Measurements from ENCODE around the gene TFAP2C.

The TFAP2C gene

DNA sequence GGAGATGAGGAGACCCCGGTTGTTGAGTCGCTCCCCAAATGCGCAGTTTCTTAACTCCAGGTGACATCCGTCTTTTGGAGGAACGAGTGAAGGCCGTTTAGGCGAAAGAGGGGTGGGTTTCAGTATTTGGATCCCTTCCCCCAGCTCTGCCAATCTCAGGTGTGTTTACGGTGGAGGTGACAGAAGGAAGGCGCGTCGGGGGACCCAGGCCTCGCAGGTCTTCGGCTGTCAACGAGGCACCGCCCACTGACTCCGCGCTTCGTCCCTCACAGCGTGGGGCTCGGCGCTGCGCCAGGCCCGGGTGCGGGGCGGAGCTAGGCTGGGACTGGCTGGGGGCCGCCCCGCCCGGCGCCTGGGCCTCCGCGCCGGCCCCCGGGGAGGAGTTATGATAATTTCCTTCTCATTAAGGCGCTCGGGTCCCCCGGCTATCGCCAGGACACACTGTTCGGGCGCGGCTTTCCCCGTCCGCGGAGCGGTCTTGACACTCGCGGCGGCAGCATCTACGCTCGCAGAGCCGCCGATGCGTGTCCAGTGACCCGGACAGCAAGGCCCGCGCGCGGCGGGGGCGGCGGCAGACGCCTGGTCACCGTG is at the start of gene TFAP2C:
Gene TFAP2C (plus strand): TSS at position 434 of the 591 bp plus-strand sequence. CDS start 239 bp downstream, outside the sequence.
- DNase-seq: no peak

DNA sequence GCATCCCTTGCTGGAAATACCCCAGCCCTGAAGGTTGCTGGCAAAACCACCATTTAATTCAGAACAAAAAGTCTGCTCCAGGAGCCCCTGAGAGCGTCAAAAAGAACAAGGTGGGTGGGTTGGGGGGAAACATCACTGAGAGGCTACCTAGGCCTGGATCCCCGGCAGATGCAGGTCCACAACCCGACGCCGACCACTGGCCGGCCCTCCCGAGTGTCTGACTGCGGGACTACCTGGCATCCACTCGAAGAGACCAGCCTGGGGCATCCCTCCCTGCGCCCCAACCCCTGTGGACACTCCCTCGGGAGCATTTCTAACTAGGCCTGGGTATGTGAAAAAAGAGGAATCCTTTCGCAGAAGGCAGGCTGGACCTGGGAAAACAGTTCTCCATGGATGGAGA is 48.9 kb upstream of the TFAP2C start:
- DNase-seq: no peak

- DNase-seq: no peak
Observed at GRCh38 chr20:56581701-56582100, 47.4 kb upstream of the TFAP2C start.

DNA sequence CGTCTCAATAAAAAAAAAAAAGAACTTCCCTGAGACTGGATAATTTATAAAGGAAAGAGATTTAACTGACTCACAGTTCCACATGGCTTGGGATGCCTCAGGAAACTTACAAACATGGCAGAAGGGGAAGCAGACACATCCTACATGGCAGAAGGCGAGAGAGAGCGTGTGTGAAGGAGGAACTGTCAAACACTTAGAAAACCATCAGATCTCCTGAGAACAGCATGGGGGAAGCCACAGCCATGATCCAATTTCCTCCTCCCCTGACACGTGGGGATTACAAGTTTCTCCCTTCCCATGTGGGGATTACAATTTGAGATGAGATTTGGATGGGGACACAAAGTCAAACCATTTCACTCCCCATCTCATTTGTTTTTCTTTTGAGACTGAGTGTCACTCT is 46.6 kb upstream of the TFAP2C start:
- no peak for DNase-seq

- DNase-seq: no peak
Observed at GRCh38 chr20:56584916-56585315, 44.2 kb upstream of the TFAP2C start.

- no peak for DNase-seq
Observed at GRCh38 chr20:56587307-56588041, 41.6 kb upstream of the TFAP2C start.

DNA sequence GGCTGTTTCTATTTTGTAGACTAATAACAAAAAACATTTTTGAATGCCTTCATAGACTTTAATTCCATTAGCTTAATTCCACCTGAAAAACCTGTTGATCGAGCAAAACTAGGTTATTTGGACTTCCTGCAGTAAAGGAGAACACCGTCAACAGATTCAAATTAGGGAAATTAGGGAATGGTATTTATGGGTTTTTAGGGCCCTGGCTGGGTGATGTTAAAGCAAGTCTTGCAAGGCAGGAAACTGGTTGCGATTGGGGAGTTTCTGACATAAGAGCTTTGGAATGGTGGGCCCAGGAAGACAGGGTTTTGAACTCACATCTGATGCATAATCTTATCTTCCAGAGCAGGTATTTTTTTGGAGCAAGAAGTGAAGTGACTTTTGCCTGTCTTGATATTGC is 40.1 kb upstream of the TFAP2C start:
- DNase-seq: no peak

- no peak for DNase-seq
Observed at GRCh38 chr20:56589633-56590032, 39.5 kb upstream of the TFAP2C start.

GRCh38 chr20:56590888-56591287 is 38.2 kb upstream of the TFAP2C start:
- no peak for DNase-seq

DNA sequence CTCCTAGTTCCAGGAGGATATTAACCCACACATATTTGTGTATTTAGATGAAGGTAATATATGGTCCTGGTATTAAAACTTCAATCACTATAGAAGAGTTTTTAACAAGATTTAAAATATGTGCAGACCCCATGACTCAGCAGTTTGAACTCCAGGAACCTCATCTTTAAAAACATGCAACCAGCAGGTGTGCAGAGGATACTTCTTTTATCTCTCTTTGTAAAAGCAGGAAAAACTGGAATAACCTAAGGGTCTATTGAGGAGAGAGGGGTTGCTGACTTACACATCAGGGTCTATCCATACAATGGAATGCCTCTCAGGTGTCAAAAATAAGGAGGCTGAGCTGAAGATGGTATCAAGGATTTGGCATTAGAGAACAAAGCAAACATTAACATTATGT is 36.9 kb upstream of the TFAP2C start:
- no peak for DNase-seq

- no peak for DNase-seq
Observed at GRCh38 chr20:56592817-56593216, 36.3 kb upstream of the TFAP2C start.

DNA sequence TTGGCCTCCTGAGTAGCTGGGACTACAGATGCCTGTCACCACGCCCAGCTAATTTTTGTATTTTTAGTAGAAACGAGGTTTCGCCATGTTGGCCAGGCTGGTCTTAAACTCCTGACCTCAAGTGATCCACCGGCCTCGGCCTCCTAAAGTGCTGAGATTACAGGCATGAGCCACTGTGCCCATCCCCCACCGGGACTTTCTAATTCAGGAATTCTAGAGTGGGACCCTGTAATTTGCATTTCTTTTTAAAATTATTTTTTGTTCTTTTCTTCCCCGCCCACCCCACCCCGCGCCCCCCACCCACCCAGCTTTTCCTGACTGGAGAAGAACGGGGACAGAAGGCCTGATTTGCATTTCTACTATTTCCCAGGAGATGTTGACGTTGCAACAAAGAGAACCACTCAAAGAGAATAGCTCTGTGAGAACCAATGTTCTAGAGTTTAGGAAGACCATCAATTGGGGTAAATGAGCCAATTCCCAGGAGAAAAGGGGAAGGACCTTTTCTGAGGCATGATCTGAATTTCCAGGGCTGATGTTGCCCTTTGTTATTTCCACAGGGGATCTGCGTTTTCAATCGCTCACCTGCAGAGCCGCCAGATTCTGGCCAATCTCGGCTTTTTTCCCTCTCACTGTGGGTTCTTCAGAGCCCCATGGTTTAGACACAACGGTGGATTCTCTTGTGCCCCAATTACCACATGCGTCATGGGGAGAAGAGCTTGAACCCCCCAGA is 33.2 kb upstream of the TFAP2C start:
- no peak for DNase-seq

DNA sequence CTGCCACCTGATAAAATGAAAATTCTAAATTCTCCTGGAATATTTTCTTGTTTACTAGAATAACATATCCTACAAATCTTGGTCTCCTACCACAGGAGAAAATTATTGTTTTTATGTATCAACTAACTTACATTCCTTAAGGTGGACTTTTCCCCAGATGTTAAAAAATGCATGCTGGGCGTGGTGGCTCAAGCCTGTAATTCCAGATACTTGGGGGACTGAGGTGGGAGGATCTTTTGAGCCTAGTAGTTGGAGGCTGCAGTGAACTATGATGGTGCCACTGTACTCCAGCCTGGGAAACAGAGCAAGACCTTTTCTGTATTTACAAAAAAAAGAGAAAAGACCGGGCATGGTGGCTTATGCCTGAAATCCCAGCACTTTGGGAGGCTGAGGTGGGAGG is 27.9 kb upstream of the TFAP2C start:
- DNase-seq: no peak

DNA sequence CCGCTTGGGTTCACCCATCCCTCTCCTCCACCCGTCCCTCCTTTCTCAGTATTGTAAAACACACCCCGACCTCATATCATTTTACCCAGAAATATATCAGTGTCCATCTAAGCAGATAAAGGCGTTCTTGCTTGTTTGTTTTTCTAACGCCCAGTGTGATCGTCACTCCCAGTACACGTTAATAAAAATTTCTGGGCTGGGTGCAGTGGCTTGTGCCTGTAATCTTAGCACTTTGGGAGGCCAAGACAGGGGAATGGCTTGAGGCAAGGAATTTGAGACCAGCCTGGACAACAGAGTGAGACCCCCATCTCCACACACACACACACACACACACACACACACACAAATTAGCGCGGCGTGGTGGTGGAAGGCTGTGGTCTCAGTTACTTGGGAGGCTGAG is 24.4 kb upstream of the TFAP2C start:
- DNase-seq: no peak

DNA sequence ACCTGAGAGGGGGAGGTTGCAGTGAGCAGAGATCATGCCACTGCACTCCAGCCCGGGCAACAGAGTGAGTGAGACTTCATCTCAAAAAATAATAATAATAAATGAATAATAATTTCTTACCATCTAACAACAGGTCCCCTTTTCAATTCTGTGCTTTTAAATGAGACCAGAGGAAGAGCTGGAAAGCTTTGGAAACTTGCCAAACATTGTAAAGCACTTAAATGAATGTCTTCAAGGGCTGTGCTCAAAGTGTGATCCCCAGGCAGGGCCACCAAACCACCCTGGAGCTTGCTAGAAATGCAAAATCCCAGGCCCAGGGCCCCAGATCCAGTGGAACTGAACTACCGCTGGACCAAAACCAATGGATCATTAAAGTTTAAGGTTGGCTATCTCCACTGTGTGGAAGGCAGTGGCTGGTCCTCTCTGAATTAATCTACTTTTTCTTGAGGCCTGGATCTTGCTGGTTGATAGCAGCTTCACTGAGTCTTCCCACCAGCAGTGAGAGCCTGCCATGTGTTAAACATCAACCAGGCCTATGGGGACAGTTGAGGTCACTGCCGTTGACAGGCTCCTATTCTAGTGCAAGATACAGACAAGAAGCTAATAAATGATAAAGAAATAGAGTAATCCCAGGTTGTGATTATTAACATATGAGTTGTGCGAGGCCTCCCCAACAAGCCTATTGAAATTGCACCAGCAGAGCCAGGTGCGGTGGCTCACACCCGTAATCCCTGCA is 23.7 kb upstream of the TFAP2C start:
- no peak for DNase-seq

DNA sequence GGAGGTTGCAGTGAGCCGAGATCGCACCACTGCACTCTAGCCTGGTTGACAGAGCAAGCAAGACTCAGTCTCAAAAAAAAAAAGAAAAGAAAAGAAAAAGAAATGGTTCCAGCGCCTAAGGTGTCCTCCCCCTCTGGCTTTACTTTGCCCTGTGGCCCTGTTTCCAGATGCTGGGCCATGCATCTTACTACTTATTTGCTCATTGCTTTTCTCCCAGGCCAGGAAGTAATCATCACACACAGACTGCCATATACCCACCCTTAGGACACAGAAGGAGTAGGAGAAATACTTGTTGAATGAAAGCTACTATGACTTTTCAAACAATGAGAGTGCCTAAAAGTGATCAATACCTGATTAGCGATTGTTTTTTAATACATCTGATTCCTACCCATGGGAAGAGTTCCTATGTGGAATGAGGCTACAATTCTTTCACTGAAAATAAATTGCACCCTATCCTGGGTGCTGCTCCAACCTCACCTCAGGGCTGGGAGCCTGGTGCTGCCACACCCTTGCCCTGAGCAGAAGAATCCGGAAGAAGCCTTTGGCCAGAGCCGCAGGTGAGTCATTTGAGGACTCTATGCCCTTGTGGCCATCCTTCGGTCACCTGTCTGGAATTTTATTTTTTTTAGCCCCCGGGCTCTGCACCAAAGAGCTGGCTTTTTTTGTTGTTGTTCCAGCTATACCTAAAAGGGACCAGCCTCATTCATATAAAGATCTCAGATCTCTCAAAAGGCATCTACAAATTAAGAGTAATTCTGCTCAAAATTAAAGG is 22.7 kb upstream of the TFAP2C start:
- no peak for DNase-seq

GRCh38 chr20:56607061-56607704 is 21.9 kb upstream of the TFAP2C start:
- no peak for DNase-seq

DNA sequence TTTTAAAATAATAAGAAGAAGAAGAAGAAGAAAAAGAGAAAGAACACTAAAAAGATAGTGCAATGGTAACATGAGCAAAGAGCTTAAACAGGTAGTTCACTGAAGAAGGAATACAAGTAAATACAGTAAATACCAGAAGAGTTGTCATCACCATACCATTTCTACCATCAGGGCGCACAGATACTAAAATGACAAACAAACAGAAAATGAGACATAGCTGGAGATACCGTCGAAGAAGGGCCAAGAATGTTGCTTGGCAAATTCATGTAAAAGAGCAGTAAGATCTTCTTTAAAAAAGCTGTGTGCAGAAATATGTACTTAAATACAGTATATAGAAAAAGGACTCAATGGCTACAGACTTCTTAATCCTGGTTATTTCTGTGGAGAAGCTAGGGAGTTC is 20.7 kb upstream of the TFAP2C start:
- DNase-seq: no peak

DNA sequence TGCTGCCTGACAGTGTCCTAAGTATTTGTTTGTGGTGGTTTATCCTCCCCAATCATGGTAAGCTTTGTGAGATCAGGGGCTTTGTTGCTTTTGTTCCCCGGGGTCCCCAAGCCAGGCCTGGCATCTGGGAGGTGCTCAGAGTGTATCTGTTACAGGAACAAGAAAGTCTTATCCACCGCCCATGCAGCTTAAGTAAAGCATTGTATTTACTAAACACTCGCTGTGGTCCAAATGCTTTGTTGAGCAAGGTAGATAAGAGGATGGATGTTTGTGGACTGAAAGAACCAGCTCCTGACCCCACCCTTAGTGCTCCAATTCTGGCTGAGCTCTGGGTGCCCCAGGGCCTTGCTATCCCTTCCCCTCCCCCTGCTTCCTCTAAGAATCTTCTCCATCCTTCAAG is 19.8 kb upstream of the TFAP2C start:
- DNase-seq: no peak

- DNase-seq: no peak
Observed at GRCh38 chr20:56610098-56610497, 19.0 kb upstream of the TFAP2C start.

DNA sequence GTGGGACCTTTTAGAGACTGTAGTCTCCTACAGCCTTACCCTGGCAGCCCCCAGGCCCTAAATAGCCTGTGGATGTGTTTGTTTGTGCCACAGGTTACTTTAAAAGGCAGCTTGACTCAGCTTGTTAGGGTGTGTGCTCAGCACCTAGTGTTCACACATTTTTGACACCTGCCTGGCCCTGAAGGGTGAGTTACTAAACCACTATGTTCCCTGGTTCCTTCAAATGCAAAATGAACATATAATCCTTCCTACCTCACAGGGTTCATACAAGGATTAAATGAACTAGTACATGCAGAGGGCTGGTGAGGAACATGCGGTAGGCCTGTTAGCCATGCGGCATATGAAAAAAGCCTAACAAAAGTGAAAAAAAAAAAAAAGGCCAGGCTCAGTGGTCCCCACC is 14.9 kb upstream of the TFAP2C start:
- no peak for DNase-seq

DNA sequence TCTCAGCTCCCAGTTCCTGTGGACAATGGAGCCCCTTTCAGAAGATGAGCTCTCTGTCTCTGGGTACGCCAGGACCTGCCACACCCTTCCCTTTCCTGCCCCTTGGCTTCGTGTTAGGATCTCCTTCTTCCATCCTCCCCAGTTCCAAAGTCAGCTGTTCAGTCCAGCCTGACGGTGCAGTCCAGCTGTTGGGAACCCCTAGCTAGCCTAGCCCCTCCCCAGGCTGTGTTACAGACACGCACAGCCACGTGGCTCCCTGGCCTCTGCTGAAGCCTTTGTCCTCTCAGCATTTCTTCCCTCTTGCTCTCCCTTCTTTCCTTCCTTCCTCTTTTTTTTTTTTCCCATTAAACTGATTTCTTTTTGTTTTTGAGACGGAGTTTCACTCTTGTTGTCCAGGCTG is 12.4 kb upstream of the TFAP2C start:
- no peak for DNase-seq
